GM08714 (cell line): Measurements from ENCODE around the gene RBAK.
"Not testable (repeated sequence)": the region's sequence is repeated elsewhere in the genome, so short reads cannot be mapped to it uniquely, and the experiment has no call there.

ENCODE experiments used
- H3K4me3 ChIP-seq: fragments of 200-500 bp; sonication (Bioruptor generic); 2 replicates; pipeline ENCODE4 v1.5.1; 2014; ENCODE audit warnings: mild to moderate bottlenecking, low read length, inconsistent platforms
- ZNF274 ChIP-seq: IDR thresholded peaks from 2 replicates; pipeline ENCODE4 v1.6.1; 2012; ENCODE audit warnings: mild to moderate bottlenecking, low read depth, low read length

RBAK gene

GRCh38 chr7:5083311-5083711 lies 37.7 kb downstream of the RBAK start:
- H3K4me3 ChIP-seq = no peak overlapping the region
- TF ChIP-seq ZNF274 = no peak

GRCh38 chr7:5086256-5086655 lies 40.6 kb downstream of the RBAK start:
- no peak overlapping the region for H3K4me3 ChIP-seq
- TF ChIP-seq ZNF274 = no peak

- H3K4me3 ChIP-seq = not testable (repeated sequence)
Observed at GRCh38 chr7:5088228-5088833, 42.7 kb downstream of the RBAK start.

GRCh38 chr7:5088906-5089305 lies 43.2 kb downstream of the RBAK start:
- no peak for TF ChIP-seq ZNF274
- H3K4me3 ChIP-seq = no peak overlapping the region

- H3K4me3 ChIP-seq = no peak overlapping the region
- no peak for TF ChIP-seq ZNF274
Observed at GRCh38 chr7:5093948-5094347, 48.3 kb downstream of the RBAK start.

- no peak for TF ChIP-seq ZNF274
- no peak overlapping the region for H3K4me3 ChIP-seq
Observed at GRCh38 chr7:5094641-5095040, 49.0 kb downstream of the RBAK start.

- no peak for TF ChIP-seq ZNF274
- H3K4me3 ChIP-seq = no peak overlapping the region
Observed at GRCh38 chr7:5116359-5116758, 70.7 kb downstream of the RBAK start.

- no peak overlapping the region for H3K4me3 ChIP-seq
- no peak for TF ChIP-seq ZNF274
Observed at GRCh38 chr7:5117095-5117970, 71.7 kb downstream of the RBAK start.
